SU-DHL-6 (cell line): ENCODE measurements around the gene LRRC34.
A peak's percentile ranks its signal among the peaks of the same experiment; 100 is the strongest.

ENCODE experiments used
- H2AFZ ChIP-seq: fragments of 200-600 bp; sonication (generic); 2 replicates; pipeline ENCODE4 v1.6.1; 2014; ENCODE audit warnings: low read depth, mild to moderate bottlenecking, moderate library complexity, mixed read lengths, antibody characterized with exemption, low read length; ENCODE audit not compliant: severe bottlenecking
- H3F3A ChIP-seq: fragments of 200-600 bp; shearing (Covaris generic); 2 replicates; pipeline ENCODE4 v1.6.0; 2016; ENCODE audit warnings: antibody characterized with exemption, mild to moderate bottlenecking; ENCODE audit not compliant: insufficient read depth
- H3K27ac ChIP-seq: fragments of 200-600 bp; sonication (generic); 2 replicates; pipeline ENCODE4 v1.5.1; 2016; ENCODE audit warnings: low read depth, mild to moderate bottlenecking, low read length, moderate library complexity, mixed read lengths
- H3K27me3 ChIP-seq: fragments of 200-600 bp; sonication (generic), shearing (Covaris generic); 2 replicates; pipeline ENCODE4 v1.6.0; 2014; ENCODE audit warnings: mild to moderate bottlenecking, low read length
- H3K36me3 ChIP-seq: fragments of 200-600 bp; sonication (generic); 2 replicates; pipeline ENCODE4 v1.6.1; 2014; ENCODE audit warnings: mild to moderate bottlenecking, low read length, mixed read lengths
- H3K4me2 ChIP-seq: fragments of 300-600, 200-600 bp; shearing (Covaris generic), sonication (generic); 2 replicates; pipeline ENCODE4 v1.6.0; 2014; ENCODE audit warnings: low read length, low read depth, mild to moderate bottlenecking; ENCODE audit not compliant: poor library complexity, severe bottlenecking
- H3K4me3 ChIP-seq: fragments of 200-600 bp; sonication (generic); 2 replicates; pipeline ENCODE4 v1.5.1; 2014; ENCODE audit warnings: antibody characterized with exemption, low read length, mild to moderate bottlenecking, mixed read lengths; ENCODE audit not compliant: insufficient read depth, poor library complexity, severe bottlenecking
- H3K79me2 ChIP-seq: fragments of 200-600 bp; sonication (generic); 2 replicates; pipeline ENCODE4 v1.6.1; 2014; ENCODE audit warnings: mild to moderate bottlenecking, low read length, moderate library complexity; ENCODE audit not compliant: insufficient read depth
- H3K9ac ChIP-seq: fragments of 200-600 bp; sonication (generic); 2 replicates; pipeline ENCODE4 v1.7.0; 2014; ENCODE audit warnings: mild to moderate bottlenecking, low read length
- H3K9me2 ChIP-seq: fragments of 200-600 bp; sonication (generic); replicated peaks from 2 replicates; pipeline ENCODE4 v1.6.1; 2014; ENCODE audit warnings: low read length; ENCODE audit not compliant: insufficient read depth
- H3K9me3 ChIP-seq: fragments of 200-600 bp; sonication (generic); 2 replicates; pipeline ENCODE4 v1.6.1; 2014; ENCODE audit warnings: low read length, mixed read lengths; ENCODE audit not compliant: insufficient read depth
- H4K20me1 ChIP-seq: fragments of 200-600 bp; sonication (generic); 2 replicates; pipeline ENCODE4 v1.6.1; 2014; ENCODE audit warnings: low read depth, mild to moderate bottlenecking, antibody characterized with exemption, low read length, moderate library complexity, mixed read lengths
- EZH2phosphoT487 ChIP-seq: fragments of 200-600 bp; sonication (generic), shearing (Covaris generic); conservative IDR thresholded peaks from 2 replicates; pipeline ENCODE4 v1.6.1; 2018; ENCODE audit warnings: mild to moderate bottlenecking, antibody characterized with exemption, low read length, moderate library complexity, mixed read lengths
- TF ChIP-seq, protein P1 (sequence below): fragments of 200-600 bp; sonication (generic); IDR thresholded peaks from one replicate; pipeline ENCODE4 v1.5.1; 2017; ENCODE audit warnings: antibody characterized with exemption, mild to moderate bottlenecking, low read length, moderate library complexity; ENCODE audit not compliant: insufficient read depth, poor library complexity, severe bottlenecking

Gene LRRC34

GRCh38 chr3:169838511-169839030 lies 25.9 kb upstream of the LRRC34 start:
- no peak overlapping the region for H3K4me3 ChIP-seq
- H3K9ac ChIP-seq, result no peak overlapping the region
- H3K79me2 ChIP-seq, result no peaks in the 10 kb centered on the region
- no peak overlapping the region for H3K27ac ChIP-seq
- no peaks in the 10 kb centered on the region for H3K9me2 ChIP-seq
- H3K27me3 ChIP-seq, result no peaks in the 10 kb centered on the region
- H3K4me2 ChIP-seq, result no peak overlapping the region
- no peak overlapping the region for H2AFZ ChIP-seq
- no peaks in the 10 kb centered on the region for H3F3A ChIP-seq
- H3K9me3 ChIP-seq, result no peaks in the 10 kb centered on the region
- no peaks in the 10 kb centered on the region for H3K36me3 ChIP-seq
- H4K20me1 ChIP-seq, result no peaks in the 10 kb centered on the region
- TF ChIP-seq, protein P1, sequence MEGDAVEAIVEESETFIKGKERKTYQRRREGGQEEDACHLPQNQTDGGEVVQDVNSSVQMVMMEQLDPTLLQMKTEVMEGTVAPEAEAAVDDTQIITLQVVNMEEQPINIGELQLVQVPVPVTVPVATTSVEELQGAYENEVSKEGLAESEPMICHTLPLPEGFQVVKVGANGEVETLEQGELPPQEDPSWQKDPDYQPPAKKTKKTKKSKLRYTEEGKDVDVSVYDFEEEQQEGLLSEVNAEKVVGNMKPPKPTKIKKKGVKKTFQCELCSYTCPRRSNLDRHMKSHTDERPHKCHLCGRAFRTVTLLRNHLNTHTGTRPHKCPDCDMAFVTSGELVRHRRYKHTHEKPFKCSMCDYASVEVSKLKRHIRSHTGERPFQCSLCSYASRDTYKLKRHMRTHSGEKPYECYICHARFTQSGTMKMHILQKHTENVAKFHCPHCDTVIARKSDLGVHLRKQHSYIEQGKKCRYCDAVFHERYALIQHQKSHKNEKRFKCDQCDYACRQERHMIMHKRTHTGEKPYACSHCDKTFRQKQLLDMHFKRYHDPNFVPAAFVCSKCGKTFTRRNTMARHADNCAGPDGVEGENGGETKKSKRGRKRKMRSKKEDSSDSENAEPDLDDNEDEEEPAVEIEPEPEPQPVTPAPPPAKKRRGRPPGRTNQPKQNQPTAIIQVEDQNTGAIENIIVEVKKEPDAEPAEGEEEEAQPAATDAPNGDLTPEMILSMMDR, result no peak
- TF ChIP-seq EZH2phosphoT487, result no peak

DNA sequence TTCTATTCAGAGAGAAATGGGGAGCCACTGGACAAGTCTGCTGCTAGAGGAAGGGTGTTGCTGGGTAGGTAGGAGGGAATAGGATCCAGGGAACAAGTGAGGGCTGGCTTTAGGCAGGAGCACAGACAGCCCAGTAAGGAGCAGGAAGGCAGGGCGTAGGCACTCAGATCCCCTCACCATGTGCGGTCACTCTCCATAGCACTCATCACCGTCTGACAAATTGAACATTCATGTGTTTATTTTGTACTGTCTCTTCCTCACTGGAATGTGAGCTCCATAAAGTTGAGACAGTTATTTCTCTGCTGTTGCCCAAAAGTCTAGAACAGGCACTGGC lies 24.2 kb upstream of the LRRC34 start:
- no peaks in the 10 kb centered on the region for H3K36me3 ChIP-seq
- no peaks in the 10 kb centered on the region for H4K20me1 ChIP-seq
- H3K27me3 ChIP-seq, result no peaks in the 10 kb centered on the region
- H3K4me3 ChIP-seq, result no peak overlapping the region
- H3F3A ChIP-seq, result no peaks in the 10 kb centered on the region
- H3K27ac ChIP-seq, result no peak overlapping the region
- no peaks in the 10 kb centered on the region for H3K9me3 ChIP-seq
- H3K9me2 ChIP-seq, result no peaks in the 10 kb centered on the region
- H3K79me2 ChIP-seq, result no peaks in the 10 kb centered on the region
- no peak overlapping the region for H3K4me2 ChIP-seq
- no peak for TF ChIP-seq EZH2phosphoT487
- TF ChIP-seq, protein P1, result no peak
- no peak overlapping the region for H3K9ac ChIP-seq
- peak overlapping the region; percentile 69 for H2AFZ ChIP-seq

DNA sequence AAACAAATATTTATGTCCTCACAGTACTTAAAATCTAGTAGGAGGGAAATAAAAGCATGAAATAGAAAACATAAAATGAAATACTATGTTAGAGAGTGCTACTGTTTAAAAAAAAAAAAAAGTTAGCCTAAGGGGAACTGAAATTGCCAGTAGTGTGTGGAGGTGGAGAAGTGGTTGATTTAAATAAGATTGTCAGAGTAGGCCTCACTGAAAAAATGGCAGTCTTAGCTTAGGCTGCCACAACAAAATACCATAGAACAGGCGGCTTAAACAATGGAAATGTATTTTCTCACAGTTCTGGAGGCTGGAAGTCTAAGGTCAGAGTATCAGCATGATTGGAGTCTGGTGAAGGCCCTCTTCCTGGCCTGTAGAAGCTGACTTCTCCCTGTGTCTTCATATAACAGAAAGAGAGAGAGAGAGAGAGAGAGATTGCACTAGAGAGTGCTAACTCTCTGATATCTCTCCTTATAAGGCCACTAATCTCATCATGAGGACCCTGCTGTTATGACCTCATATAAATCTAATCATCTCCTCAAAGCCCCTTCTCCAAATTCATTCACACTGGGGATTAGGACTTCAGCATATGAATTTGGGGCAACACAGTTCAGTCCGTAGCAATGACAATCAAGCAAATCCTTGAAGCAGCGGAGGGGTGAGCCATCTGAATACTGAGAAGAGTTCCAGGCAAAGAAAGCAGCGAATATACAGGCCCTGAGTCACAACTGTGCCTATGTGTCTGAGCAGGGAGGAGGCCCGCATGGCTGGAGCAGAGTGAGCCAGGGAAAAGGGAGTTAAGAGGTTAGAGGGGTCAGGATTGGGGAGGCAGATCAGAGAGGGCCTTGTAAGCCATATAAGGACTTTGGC lies 23.6 kb upstream of the LRRC34 start:
- TF ChIP-seq EZH2phosphoT487, result no peak
- TF ChIP-seq, protein P1, result no peak
- Histone ChIP-seq H3K4me3 (no peak overlapping the region), H3K79me2 (no peaks in the 10 kb centered on the region), H4K20me1 (no peaks in the 10 kb centered on the region), H3F3A (no peaks in the 10 kb centered on the region), H2AFZ (peak overlapping the region; percentile 69), H3K9me3 (no peaks in the 10 kb centered on the region), H3K9ac (peak overlapping the region; percentile 30; the same call in 1 of the 2 replicates), H3K4me2 (peak overlapping the region; percentile 23), H3K27me3 (no peaks in the 10 kb centered on the region), H3K27ac (no peak overlapping the region), H3K36me3 (no peaks in the 10 kb centered on the region), H3K9me2 (no peaks in the 10 kb centered on the region)
